ENCODE measurements around the gene ISCU. TPM values are rescaled to one million over a fixed set of nuclear protein-coding genes. Genes with fewer than 3 reads are reported as not detected.

The ISCU gene
- total and polyA plus RNA-seq, 2 donors (not counting 3 experiments of a cell fraction or from before 2014, with no cell fraction given) = 74.8 to 78.6 TPM

DNA sequence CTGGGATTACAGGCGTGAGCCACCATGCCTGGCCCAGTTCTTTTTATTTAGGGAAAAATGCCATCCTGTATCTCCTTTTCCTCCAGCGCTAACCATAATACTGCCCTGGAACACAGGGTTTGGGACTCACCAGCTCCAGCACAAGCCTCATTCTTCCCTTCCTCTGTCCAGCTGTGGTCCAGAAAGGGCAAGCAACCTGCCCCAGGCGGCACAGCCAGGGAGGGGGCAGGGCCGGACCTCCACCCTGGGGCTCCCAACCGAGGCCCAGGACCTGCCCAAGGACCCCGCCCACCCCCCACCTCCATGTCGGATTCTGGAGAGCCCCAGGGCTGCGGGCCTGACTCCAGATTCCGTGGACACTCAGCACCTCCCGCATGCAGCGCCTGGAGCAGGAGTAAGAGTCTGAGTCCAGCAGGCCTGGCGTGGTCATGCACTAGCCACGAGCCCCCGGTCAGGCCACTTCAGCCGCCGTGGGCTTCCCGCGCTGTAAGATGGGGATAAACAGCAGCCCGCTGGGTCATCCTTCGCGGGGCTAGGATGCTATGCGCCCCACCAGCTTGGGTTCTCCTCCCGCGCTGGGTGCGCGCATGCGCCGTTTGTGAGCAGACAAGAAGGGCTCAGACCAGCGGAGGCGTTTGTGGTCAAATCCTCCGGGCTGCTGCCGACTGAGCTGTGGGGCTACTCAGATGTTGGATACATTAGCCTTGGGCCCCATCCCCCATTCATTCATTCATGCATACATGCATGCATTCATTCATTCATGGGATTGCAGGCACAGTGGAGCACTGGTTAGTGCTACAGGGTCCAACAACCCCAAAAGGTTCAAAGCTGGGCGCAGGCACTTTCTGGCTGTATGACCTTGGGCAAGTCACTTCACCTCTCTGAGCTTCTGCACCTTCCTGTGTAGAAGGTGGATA is 19.2 kb downstream of the ISCU start:
- CTCF ChIA-PET = no interaction called here
- BruUV-seq (replicated peaks) = no TSS peak
- no peak overlapping the region for H3K4me2 ChIP-seq (ENCODE audit: insufficient read depth, low read length)
- TF ChIP-seq FOS (IDR thresholded peaks at IDR 0.05; ENCODE audit: borderline replicate concordance, insufficient read depth, low read length) = no peak
- TF ChIP-seq GATA2 (IDR thresholded peaks at IDR 0.05; ENCODE audit: insufficient read depth, insufficient read length, low read depth, low read length) = no peak
- TF ChIP-seq, protein P1, sequence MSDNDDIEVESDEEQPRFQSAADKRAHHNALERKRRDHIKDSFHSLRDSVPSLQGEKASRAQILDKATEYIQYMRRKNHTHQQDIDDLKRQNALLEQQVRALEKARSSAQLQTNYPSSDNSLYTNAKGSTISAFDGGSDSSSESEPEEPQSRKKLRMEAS (IDR thresholded peaks at IDR 0.05; ENCODE audit: insufficient read depth, insufficient read length) = no peak
- no peak for TF ChIP-seq POLR2AphosphoS5 (IDR thresholded peaks at IDR 0.05; ENCODE audit: insufficient read depth, low read depth, low read length)
- no peak for TF ChIP-seq POLR2A (IDR thresholded peaks at IDR 0.05; ENCODE audit: low read depth, low read length)
- TF ChIP-seq MYC (IDR thresholded peaks at IDR 0.05; ENCODE audit: low read depth, low read length) = no peak
- no peak for TF ChIP-seq JUN (IDR thresholded peaks at IDR 0.05; ENCODE audit: borderline replicate concordance, insufficient read depth, insufficient read length, low read depth)
- no peak for TF ChIP-seq EZH2 (IDR thresholded peaks at IDR 0.05; ENCODE audit: borderline replicate concordance, low read depth, low read length, severe bottlenecking)
- TF ChIP-seq, protein P2, sequence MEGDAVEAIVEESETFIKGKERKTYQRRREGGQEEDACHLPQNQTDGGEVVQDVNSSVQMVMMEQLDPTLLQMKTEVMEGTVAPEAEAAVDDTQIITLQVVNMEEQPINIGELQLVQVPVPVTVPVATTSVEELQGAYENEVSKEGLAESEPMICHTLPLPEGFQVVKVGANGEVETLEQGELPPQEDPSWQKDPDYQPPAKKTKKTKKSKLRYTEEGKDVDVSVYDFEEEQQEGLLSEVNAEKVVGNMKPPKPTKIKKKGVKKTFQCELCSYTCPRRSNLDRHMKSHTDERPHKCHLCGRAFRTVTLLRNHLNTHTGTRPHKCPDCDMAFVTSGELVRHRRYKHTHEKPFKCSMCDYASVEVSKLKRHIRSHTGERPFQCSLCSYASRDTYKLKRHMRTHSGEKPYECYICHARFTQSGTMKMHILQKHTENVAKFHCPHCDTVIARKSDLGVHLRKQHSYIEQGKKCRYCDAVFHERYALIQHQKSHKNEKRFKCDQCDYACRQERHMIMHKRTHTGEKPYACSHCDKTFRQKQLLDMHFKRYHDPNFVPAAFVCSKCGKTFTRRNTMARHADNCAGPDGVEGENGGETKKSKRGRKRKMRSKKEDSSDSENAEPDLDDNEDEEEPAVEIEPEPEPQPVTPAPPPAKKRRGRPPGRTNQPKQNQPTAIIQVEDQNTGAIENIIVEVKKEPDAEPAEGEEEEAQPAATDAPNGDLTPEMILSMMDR (IDR thresholded peaks at IDR 0.05; ENCODE audit: extremely low read depth in 1 of 2, insufficient read depth in 1 of 2, low read depth in 1 of 2, low read length in 2 of 2) = no peak
- H3K9me1 ChIP-seq (replicated peaks; ENCODE audit: control insufficient read depth, extremely low read depth, insufficient read depth, low read length) = no peaks in the 10 kb centered on the region
- dilution Hi-C loops (cut with MboI; ENCODE audit: extremely low pct_ligation_motif_present, low sequenced_read_pairs) (no loop called here), intact Hi-C loops (cut with micrococcal nuclease) (no loop called here)
- no peak overlapping the region for H3K9ac ChIP-seq (replicated peaks; ENCODE audit: extremely low read depth, insufficient read depth, low read length)
- no peak overlapping the region for H3K27ac ChIP-seq (ENCODE audit: insufficient read depth, low read depth, low read length)
- H3K36me3 ChIP-seq (ENCODE audit: control insufficient read depth in 2 of 2, extremely low read depth in 1 of 2, insufficient read depth in 2 of 2, low read length in 2 of 2) = no peaks in the 10 kb centered on the region
- no peaks in the 10 kb centered on the region for H4K20me1 ChIP-seq (replicated peaks; ENCODE audit: control insufficient read depth, extremely low read depth, insufficient read depth, low read length)
- POLR2A ChIA-PET = no interaction called here
- DNase-seq (ENCODE audit: low read depth, low spot score) (no peak), FAIRE-seq (no peak)
- no peaks in the 10 kb centered on the region for H3K79me2 ChIP-seq (ENCODE audit: control insufficient read depth, insufficient read depth, low read length)
- no peaks in the 10 kb centered on the region for H3K27me3 ChIP-seq (ENCODE audit: control insufficient read depth in 2 of 2, insufficient read depth in 2 of 2, low read length in 2 of 2)
- no peak overlapping the region for H3K4me3 ChIP-seq (replicated peaks in 1 of 3; ENCODE audit: insufficient read depth in 1 of 3, low read depth in 1 of 3, low read length in 3 of 3)
- H3K4me1 ChIP-seq (ENCODE audit: control insufficient read depth, extremely low read depth, insufficient read depth, low read length) = no peaks in the 10 kb centered on the region
- H3K9me3 ChIP-seq (replicated peaks; ENCODE audit: control insufficient read depth, insufficient read depth, low read length) = no peaks in the 10 kb centered on the region
- H2AFZ ChIP-seq (ENCODE audit: low read depth, low read length) = no peak overlapping the region
